ENCODE data around the gene IRAK3. TPM values are rescaled to one million over a fixed set of nuclear protein-coding genes. Genes with fewer than 3 reads are reported as not detected.
"Not testable (repeated sequence)": the region's sequence is repeated elsewhere in the genome, so short reads cannot be mapped to it uniquely, and the experiment has no call there.

IRAK3 gene
- total and polyA plus RNA-seq, 2 experiments from 2014 or later: 0.53 to 1.8 TPM

DNA sequence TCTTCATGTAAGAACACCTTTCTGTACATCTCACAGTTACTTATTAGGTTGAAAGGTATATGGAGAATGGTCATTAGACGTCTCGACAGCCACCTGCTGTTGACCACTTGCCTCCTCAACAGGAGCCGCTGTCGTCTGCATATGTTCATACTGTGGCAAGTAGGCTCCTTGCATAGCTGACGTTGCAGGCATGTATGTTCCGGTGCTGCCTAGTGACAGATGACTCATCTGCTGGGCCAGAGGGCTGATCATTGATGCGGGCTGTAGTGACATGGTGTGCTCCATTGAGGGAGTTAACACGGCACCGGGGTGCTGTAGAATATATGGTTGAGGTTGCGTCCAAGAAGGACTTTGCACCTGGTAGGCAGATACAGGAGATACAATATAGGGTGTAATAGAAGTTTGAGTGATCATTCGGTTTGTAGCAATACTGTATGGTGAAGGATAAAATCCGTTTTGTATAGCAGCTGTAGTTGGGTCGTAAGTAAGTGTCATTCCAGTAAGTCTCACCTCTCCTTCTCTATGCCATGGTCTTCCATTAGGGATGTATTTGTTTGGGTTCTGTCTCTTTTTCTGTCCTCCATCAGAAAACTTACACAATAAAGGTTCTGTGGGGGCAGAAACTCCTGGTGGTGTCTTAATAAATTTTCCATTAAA, 45.2 kb downstream of the IRAK3 start:
- not testable (repeated sequence) for H3K27me3 ChIP-seq (ENCODE audit: insufficient read depth); H3K27me3 Mint-ChIP-seq (ENCODE audit: insufficient read depth, low read depth, poor library complexity); H3K36me3 Mint-ChIP-seq (ENCODE audit: low read depth); H3K36me3 ChIP-seq (ENCODE audit: insufficient read depth); H3K27ac Mint-ChIP-seq; H2AFZ ChIP-seq; H3F3A ChIP-seq (replicated peaks; ENCODE audit: low read depth); H3K79me2 ChIP-seq (replicated peaks; ENCODE audit: insufficient read depth); H3K27ac ChIP-seq (ENCODE audit: low read depth); H3K9me2 ChIP-seq (ENCODE audit: insufficient read depth); H3K9me3 Mint-ChIP-seq; H4K20me1 ChIP-seq (replicated peaks; ENCODE audit: insufficient read depth)
- Mint-ChIP-seq H3K4me1 (peaks cover 22% of the 10 kb centered on the region), H3K4me3 (peak overlapping the region; percentile 66; the same call in 1 of the 3 replicates)
- peak; percentile 13; the same call in 1 of the 2 replicates for TF ChIP-seq CREB1 (CRISPR knock-in tag; IDR thresholded peaks at IDR 0.05; ENCODE audit: low read depth)
- peak overlapping the region; percentile 81; the same call in 1 of the 2 replicates for H3K4me2 ChIP-seq
- H3K4me3 ChIP-seq: peak overlapping the region; percentile 62; the same call in 1 of the 2 replicates
- H3K4me1 ChIP-seq (ENCODE audit: insufficient read depth): peaks cover 22% of the 10 kb centered on the region
- DNase-seq (ENCODE audit: low spot score) (peak; percentile 36), ATAC-seq (peak; percentile 18)

GRCh38 chr12:66234773-66235625, 46.0 kb downstream of the IRAK3 start:
- not testable (repeated sequence) for H3K36me3 Mint-ChIP-seq (ENCODE audit: low read depth); H3K27ac Mint-ChIP-seq; H4K20me1 ChIP-seq (replicated peaks; ENCODE audit: insufficient read depth); H3K27me3 ChIP-seq (ENCODE audit: insufficient read depth); H3K79me2 ChIP-seq (replicated peaks; ENCODE audit: insufficient read depth); H3K36me3 ChIP-seq (ENCODE audit: insufficient read depth); H3K9me3 Mint-ChIP-seq; H3K27me3 Mint-ChIP-seq (ENCODE audit: insufficient read depth, low read depth, poor library complexity); H3K9me2 ChIP-seq (ENCODE audit: insufficient read depth); H3K27ac ChIP-seq (ENCODE audit: low read depth); H3F3A ChIP-seq (replicated peaks; ENCODE audit: low read depth)
- peaks cover 29% of the 10 kb centered on the region for H3K4me1 Mint-ChIP-seq
- ATAC-seq (peak; percentile 89), DNase-seq (ENCODE audit: low spot score) (peak; percentile 77)
- peak overlapping the region; percentile 99 for H2AFZ ChIP-seq
- H3K4me3 Mint-ChIP-seq: peak overlapping the region; percentile 66; the same call in 2 of the 3 replicates
- 0 out of 4 replicates have a peak, but pooled peaks of 1 of the 2 experiments have one; percentile 0 for TF ChIP-seq CTCF (conservative IDR thresholded peaks at IDR 0.05; ENCODE audit: low read depth in 2 of 2)
- peak overlapping the region; percentile 81 for H3K4me2 ChIP-seq
- peak overlapping the region; percentile 62 for H3K4me3 ChIP-seq
- H3K4me1 ChIP-seq (ENCODE audit: insufficient read depth): peaks cover 31% of the 10 kb centered on the region

- Mint-ChIP-seq H3K27ac (no peak overlapping the region), H3K27me3 (ENCODE audit: insufficient read depth, low read depth, poor library complexity) (peaks cover 1% of the 10 kb centered on the region), H3K9me3 (no peaks in the 10 kb centered on the region), H3K4me1 (peaks cover 32% of the 10 kb centered on the region), H3K4me3 (peak overlapping the region; percentile 59; the same call in 2 of the 3 replicates), H3K36me3 (ENCODE audit: low read depth) (no peaks in the 10 kb centered on the region)
- no peak overlapping the region for H2AFZ ChIP-seq
- H3K4me3 ChIP-seq: peak overlapping the region; percentile 62
- H3K79me2 ChIP-seq (replicated peaks; ENCODE audit: insufficient read depth): no peaks in the 10 kb centered on the region
- peak; percentile 25 for DNase-seq (ENCODE audit: low spot score)
- H3K4me2 ChIP-seq: peak overlapping the region; percentile 59
- no peak for TF ChIP-seq JUNB (IDR thresholded peaks at IDR 0.05; ENCODE audit: unreplicated experiment)
- no peak for TF ChIP-seq ZNF114 (CRISPR knock-in tag; IDR thresholded peaks at IDR 0.05)
- TF ChIP-seq, protein P1, sequence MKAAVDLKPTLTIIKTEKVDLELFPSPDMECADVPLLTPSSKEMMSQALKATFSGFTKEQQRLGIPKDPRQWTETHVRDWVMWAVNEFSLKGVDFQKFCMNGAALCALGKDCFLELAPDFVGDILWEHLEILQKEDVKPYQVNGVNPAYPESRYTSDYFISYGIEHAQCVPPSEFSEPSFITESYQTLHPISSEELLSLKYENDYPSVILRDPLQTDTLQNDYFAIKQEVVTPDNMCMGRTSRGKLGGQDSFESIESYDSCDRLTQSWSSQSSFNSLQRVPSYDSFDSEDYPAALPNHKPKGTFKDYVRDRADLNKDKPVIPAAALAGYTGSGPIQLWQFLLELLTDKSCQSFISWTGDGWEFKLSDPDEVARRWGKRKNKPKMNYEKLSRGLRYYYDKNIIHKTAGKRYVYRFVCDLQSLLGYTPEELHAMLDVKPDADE (IDR thresholded peaks at IDR 0.05): no peak
- peaks cover 6% of the 10 kb centered on the region; the same call in 1 of the 2 replicates for H3K27me3 ChIP-seq (ENCODE audit: insufficient read depth)
- 0 out of 2 replicates have a peak, but pooled peaks cover 3% of the 10 kb centered on the region for H3F3A ChIP-seq (replicated peaks; ENCODE audit: low read depth)
- H3K36me3 ChIP-seq (ENCODE audit: insufficient read depth): no peaks in the 10 kb centered on the region
- no peaks in the 10 kb centered on the region for H4K20me1 ChIP-seq (replicated peaks; ENCODE audit: insufficient read depth)
- no peak overlapping the region for H3K27ac ChIP-seq (ENCODE audit: low read depth)
- peaks cover 35% of the 10 kb centered on the region for H3K4me1 ChIP-seq (ENCODE audit: insufficient read depth)
- ATAC-seq: no peak
- H3K9me2 ChIP-seq (ENCODE audit: insufficient read depth): no peaks in the 10 kb centered on the region
Observed at GRCh38 chr12:66235626-66236281, 46.7 kb downstream of the IRAK3 start.

GRCh38 chr12:66236282-66236675, 47.3 kb downstream of the IRAK3 start:
- H4K20me1 ChIP-seq (replicated peaks; ENCODE audit: insufficient read depth); DNase-seq (ENCODE audit: low spot score); H3K9me2 ChIP-seq (ENCODE audit: insufficient read depth); H3K27me3 Mint-ChIP-seq (ENCODE audit: insufficient read depth, low read depth, poor library complexity); H3K9me3 Mint-ChIP-seq; H2AFZ ChIP-seq; ATAC-seq; H3F3A ChIP-seq (replicated peaks; ENCODE audit: low read depth); H3K36me3 Mint-ChIP-seq (ENCODE audit: low read depth); H3K36me3 ChIP-seq (ENCODE audit: insufficient read depth); H3K4me3 ChIP-seq; H3K27me3 ChIP-seq (ENCODE audit: insufficient read depth); H3K27ac Mint-ChIP-seq; H3K4me2 ChIP-seq; H3K27ac ChIP-seq (ENCODE audit: low read depth); H3K79me2 ChIP-seq (replicated peaks; ENCODE audit: insufficient read depth): not testable (repeated sequence)
- H3K4me3 Mint-ChIP-seq: peak overlapping the region; percentile 59; the same call in 2 of the 3 replicates
- peaks cover 32% of the 10 kb centered on the region for H3K4me1 Mint-ChIP-seq
- H3K4me1 ChIP-seq (ENCODE audit: insufficient read depth): peaks cover 35% of the 10 kb centered on the region
